ENCODE measurements around the gene PALD1.

PALD1 gene

DNA sequence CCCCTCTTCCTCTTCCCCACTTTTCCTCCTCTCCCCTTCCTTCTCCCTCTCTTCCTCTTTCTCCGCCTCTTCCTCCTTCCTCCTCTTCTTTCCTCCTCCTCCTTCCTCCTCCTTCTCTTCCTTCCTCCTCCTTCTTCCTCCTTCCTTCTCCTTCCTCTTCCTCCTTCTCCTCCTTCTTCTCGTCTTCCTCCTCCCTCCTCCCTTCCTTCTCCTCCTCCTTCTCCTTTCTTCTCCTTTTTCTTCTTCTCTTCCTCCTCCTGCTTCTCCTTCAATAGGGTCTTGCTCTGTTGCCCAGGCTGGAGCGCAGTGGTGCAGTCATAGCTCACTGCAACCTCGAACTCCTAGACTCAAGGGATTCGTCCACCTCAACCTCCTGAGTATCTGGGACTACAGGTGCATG is 56.9 kb downstream of the PALD1 start:
- DNase-seq (ENCODE audit: low read depth) = no peak

DNA sequence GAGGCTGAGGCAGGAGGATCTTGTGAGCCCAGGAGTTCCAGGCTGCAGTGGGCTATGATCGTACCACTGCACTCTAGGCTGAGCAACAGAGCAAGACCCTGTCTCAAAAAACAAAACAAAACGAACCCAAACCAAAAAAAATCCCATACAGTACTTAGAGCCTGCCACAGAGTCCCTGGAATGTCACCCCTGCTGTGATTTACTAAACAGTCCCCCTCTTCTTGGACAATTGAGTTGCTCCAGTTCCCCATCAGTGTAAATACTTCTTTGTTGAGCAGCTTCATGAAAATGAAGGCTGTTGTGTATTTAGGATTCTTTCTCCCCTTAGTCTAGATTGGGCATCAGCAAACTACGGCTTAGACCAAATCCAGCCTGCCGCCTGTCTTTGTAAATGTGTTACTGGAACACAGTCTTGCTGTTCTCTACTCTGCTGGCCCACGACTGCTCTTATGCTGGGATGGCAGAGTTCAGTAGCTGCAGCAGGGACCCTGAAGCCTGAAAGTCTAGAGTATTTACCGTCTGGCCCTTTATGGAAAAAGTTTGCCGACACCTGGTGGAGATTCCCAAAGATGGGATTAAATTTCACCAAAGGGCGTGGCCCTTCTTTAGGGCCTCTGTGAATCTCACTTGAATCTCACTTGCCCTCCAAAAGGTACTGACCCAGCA is 57.8 kb downstream of the PALD1 start:
- DNase-seq (ENCODE audit: low read depth) = no peak

GRCh38 chr10:70537398-70538194 is 59.0 kb downstream of the PALD1 start:
- no peak for DNase-seq (ENCODE audit: low read depth)

DNA sequence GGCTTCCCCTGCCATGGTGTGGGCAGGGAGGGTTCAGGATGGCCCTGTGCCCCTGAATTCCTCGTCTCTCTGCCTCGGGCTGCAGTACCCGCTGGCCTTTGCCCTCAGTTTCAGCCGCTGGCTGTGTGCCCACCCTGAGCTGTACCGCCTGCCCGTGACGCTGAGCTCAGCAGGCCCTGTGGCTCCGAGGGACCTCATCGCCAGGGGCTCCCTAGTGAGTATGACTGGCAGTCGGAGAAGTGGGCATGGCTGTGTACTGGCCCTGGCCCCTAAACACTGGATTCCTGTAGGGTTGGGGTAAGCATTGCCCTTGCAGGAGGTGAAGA is 59.6 kb downstream of the PALD1 start:
- no peak for DNase-seq (ENCODE audit: low read depth)

DNA sequence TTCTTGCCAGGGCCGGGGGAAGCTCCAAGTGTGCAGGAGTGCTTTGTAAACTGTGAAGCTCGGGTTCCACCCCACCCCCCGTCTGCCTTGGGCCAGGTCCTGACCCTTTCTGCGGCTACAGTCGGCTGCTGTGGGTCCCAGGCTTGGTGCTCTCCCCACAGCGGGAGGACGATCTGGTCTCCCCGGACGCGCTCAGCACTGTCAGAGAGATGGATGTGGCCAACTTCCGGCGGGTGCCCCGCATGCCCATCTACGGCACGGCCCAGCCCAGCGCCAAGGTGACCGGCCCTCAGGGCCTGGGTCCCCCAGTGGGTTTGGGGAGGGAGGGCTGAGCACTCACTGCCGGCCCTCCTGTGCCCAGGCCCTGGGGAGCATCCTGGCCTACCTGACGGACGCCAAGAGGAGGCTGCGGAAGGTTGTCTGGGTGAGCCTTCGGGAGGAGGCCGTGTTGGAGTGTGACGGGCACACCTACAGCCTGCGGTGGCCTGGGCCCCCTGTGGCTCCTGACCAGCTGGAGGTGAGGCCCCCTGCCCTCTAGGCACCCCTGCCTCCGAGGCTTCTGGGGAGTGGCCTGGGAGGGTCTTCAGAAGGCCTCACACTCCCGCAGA is 60.3 kb downstream of the PALD1 start:
- DNase-seq (ENCODE audit: low read depth) = no peak

DNA sequence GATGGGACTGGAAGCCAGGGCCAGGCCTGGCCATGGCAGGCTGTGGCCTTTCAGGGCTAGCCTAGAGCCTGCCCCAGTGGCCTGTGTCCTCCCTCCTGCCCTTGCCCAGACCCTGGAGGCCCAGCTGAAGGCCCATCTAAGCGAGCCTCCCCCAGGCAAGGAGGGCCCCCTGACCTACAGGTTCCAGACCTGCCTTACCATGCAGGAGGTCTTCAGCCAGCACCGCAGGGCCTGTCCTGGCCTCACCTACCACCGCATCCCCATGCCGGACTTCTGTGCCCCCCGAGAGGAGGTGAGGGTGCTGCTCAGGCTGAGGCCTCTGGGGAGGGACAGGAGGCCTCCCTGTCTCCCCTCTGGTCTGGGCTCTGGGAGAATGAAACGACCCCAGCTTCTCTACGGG is 60.9 kb downstream of the PALD1 start:
- no peak for DNase-seq (ENCODE audit: low read depth)

DNA sequence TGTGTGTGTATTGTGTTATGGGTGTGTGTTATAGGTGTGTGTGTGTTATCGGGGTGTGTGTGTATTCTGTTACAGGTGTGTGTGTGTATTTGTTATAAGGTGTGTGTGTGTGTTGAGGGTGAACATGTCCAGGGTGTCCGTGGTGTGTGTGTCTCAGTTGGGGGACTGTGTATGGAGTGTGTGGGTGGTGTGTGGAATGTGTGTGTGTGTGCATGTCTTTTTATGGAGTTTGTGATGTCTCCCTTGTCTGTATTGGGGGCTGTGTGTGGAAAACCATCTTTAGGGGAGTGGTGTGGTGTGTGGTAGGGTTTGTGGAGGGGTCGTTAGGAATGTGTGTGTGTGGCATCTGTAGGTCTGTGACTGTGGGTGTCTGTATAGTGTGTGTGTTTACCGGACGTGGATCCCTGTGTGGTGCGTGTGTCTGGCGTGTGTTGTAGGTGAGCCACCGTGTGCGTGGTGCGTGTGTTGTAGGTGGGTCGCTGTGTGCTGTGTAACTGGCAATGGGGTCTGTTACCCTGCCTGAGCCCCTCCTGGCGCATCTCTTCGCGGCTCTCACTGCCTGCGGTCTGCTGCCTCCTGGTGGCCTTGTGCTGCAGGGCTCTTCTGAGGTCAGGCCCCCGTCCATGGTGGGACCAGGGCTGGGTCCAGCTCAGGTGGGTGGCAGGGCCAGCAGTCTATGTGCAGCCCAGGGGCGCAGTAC is 61.7 kb downstream of the PALD1 start:
- no peak for DNase-seq (ENCODE audit: low read depth)

GRCh38 chr10:70540789-70541360 is 62.3 kb downstream of the PALD1 start:
- no peak for DNase-seq (ENCODE audit: low read depth)

DNA sequence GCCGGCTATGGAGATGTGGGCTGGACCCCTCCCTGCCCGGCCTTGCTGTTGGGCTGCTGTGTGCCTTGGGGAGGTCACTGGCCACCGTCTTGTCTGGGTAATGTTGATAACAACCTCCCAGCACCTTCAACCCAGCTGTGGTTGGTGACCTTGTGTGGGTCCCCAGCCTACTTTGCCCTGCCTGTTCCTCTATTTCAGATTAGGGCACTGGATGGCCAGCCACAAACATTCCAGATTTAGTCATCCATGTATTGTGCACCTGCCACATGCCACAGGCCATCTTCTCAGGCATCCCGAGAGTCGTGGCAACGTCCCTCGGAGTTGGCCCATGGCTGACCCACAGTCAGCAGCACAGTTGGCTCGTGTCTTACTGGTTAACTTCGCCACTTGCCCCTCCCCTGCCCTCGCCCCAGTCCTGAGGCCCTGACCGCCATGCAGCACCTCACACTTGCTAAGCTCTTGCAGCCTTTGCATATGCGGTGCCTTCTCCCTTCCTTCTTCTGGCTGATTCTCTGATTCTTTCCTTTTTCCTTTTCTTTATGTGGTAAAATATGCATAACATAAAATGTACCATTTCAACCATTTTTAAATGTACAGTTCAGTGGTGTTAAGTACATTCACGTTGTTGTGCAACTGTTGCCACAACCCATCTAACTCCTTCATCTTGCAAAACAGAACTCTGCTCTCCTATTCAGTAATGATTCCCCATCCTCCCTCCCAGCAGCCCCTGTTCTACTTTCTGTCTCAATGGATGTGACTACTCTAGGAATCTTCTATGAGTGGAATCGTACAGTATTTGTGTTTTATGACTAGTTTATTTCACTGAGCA is 63.4 kb downstream of the PALD1 start:
- DNase-seq (ENCODE audit: low read depth) = no peak

- DNase-seq (ENCODE audit: low read depth) = no peak
Measured at GRCh38 chr10:70542565-70542938, 64.0 kb downstream of the PALD1 start.

DNA sequence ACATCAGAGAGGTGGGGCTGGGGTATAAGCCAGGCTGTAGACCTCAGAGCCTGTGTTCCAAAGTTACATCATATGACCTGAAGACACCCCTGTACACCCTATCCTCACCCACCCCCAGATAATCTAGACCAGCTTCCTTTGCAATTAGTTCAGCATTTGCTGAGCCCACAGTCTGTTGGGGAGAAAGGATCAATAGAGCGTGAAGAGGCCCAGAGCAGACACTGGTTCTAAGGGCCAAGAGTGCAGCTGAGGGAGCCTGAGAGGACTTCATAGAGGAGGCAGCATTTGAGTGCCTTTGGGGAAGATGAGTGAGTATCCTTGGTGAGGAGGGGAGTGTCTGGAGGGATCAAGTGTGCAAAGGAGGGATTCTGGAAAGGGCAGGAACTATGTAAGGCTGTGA is 65.3 kb downstream of the PALD1 start:
- DNase-seq (ENCODE audit: low read depth) = no peak

- DNase-seq (ENCODE audit: low read depth) = no peak
Measured at GRCh38 chr10:70544431-70545340, 66.1 kb downstream of the PALD1 start.

DNA sequence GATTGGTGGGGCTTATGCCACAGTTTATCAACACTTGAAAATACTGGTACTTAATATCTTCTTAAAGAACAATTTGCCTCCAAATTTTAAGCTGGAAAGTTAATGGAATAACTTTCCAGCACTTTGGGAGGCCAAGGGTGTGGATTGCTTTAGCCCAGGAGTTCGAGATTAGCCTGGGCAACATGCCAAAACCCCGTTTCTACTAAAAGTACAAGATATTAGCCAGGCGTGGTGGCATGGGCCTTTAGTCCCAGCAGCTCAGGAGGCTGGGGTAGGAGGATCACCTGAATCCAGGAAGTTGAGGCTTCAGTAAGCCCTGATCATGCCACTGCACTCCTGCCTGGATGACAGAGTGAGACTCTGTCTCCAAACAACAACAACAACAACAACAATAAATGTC is 68.0 kb downstream of the PALD1 start:
- DNase-seq (ENCODE audit: low read depth) = no peak

DNA sequence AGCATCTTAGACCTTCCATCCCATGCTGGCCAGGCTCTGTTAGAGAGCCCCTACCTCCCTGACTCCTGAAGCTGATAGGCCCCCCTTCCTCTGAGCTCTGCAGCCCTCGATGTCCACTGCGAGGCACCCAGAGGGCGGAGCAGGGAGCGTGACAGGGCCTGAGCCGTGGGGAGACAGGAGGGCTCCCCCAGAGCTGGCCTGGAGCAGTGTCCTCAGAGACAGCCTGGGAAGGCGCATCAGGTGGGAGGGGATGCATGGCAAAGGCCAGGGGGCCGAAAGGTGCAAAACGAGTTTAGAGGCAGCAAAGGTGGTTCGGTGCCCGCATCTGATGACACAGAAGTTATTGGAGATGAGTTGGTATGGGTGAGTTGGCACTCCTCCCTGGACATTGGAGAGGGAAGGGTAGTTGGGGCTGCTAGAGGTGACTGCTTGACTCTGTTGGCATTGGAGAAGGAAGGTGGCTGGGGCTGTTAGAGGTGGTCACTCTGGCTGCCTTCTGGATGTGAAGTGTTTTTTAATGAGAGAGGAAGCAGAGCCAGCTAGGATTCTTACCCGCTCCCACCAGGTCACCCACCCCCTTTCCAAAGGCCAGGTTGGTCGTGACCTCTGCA is 70.9 kb downstream of the PALD1 start:
- no peak for DNase-seq (ENCODE audit: low read depth)

- DNase-seq (ENCODE audit: low read depth) = peak; percentile 7
Measured at GRCh38 chr10:70549962-70550458, 71.4 kb downstream of the PALD1 start.

GRCh38 chr10:70550459-70550858 is 71.9 kb downstream of the PALD1 start:
- no peak for DNase-seq (ENCODE audit: low read depth)

DNA sequence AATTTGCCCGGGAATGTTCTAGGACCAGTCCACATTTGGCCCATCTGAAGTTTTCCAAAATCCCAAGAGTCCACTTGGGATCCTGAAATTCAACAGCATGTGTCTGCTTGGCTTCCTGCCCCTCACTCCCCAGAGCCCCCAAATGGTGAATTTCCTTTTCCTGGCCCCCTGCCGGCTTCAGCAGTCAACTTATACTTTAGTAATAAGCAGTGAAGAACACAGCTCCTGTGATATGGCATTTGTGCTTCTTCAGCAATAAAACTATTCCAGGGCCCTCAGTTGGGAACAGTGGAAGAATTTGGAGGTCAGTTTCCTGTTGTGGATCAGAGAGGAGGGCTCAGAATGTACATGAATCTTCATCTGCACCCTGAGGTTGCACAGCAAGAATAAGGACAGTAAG is 72.9 kb downstream of the PALD1 start:
- DNase-seq (ENCODE audit: low read depth) = no peak

- no peak for DNase-seq (ENCODE audit: low read depth)
Measured at GRCh38 chr10:70551971-70552422, 73.4 kb downstream of the PALD1 start.

- no peak for DNase-seq (ENCODE audit: low read depth)
Measured at GRCh38 chr10:70552586-70552985, 74.0 kb downstream of the PALD1 start.

DNA sequence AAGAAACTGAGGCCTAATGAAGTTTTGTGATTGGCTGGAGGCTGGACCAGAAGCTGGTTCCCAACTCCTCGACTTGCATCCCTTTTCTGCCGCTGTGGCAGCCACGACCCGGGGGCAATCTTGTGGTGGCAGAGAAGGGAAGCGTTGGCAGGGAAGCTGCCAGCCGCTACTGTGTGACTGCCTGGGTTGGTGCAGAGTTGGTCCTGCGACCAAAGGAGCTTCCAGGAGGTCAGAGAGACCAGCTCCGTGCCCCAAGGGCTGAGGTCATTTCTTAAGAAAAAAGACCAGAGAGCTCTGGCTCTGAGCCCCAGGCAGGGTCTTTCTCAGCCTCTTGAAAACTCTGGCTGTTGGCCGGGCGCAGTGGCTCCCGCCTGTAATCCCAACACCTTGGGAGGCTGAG is 76.8 kb downstream of the PALD1 start:
- no peak for DNase-seq (ENCODE audit: low read depth)

All from HS-27A (cell line).